NCI-H774 (cell line): Measurements from ENCODE around the gene SBNO1.
"Not testable (repeated sequence)": the region's sequence is repeated elsewhere in the genome, so short reads cannot be mapped to it uniquely, and the experiment has no call there.

Experiments used
- DNase-seq: peaks from one replicate; lab custom pipeline; 2025; lab: John Stamatoyannopoulos, UW

The SBNO1 gene

DNA sequence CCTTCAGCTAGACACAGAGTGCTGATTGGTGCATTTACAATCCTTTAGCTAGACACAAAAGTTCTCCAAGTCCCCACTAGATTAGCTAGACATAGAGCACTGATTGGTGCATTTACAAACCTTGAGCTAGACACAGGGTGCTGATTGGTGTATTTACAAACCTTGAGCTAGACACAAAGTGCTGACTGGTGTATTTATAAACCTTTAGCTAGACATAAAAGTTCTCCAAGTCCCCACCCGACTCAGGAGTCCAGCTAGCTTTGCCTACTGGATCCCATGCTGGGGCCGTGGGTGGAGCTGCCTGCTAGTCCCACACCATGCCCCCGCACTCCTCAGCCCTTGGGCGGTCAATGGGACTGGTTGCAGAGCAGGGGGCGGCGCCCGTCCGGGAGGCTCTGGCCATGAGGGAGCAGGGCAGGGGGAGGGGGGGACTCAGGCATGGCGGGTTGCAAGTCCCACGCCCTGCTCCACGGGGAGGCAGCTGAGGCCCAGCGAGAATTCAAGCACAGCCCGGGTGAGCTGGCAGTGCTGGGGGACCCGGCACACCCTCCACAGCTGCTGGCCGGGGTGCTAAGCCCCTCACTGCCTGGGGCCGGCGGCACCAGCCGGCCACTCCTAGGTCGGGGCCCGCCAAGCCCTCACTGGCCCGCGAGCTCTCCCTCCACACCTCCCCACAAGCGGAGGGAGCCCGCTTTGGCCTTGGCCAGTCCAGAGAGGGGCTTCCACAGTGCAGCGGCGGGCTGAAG, 115.5 kb downstream of the SBNO1 start:
- DNase-seq = not testable (repeated sequence)

DNA sequence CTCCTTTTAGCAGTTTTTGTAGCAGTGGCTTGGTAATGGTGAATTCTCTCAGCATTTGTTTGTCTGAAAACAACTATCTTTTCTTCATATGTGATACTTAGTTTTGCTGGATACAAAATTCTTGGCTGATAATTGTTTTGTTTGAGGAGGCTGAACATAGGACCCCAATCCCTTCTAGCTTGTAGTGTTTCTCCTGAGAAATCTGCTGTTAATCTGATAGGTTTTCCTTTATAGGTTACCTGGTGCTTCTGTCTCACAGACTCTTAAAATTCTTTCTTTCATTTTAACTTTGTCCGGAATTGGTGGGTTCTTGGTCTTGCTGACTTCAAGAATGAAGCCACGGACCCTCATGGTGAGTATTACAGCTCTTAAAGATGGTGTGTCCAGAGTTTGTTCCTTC, 116.5 kb downstream of the SBNO1 start:
- not testable (repeated sequence) for DNase-seq

GRCh38 chr12:123245678-123246077, 119.0 kb downstream of the SBNO1 start:
- no peak for DNase-seq

DNA sequence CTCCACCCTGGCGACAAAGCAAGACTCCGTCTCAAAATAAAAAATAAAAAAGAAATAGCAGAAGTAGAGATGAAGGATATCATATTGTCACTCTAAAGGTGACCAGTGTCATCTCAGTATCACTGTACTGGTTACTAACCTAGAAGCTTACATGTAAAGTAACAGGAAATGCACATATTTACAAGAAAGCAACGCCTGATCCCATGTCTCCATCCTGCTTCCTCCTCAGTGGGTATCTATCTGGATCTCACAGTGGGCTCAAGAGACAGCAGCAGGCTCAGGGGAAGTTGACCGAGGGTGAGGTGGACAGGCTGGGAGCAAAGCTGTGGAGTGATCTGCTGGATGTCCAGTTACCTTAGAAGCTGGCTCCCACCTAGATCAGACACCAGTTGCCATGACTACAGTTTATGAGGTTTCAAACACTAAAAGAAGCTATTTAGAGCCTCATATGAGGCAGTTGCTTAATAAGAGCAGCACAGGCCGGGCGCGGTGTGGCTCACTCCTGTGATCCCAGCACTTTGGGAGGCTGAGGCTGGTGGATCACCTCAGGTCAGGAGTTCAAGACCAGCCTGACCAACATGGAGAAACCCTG, 120.9 kb downstream of the SBNO1 start:
- DNase-seq = no peak

DNA sequence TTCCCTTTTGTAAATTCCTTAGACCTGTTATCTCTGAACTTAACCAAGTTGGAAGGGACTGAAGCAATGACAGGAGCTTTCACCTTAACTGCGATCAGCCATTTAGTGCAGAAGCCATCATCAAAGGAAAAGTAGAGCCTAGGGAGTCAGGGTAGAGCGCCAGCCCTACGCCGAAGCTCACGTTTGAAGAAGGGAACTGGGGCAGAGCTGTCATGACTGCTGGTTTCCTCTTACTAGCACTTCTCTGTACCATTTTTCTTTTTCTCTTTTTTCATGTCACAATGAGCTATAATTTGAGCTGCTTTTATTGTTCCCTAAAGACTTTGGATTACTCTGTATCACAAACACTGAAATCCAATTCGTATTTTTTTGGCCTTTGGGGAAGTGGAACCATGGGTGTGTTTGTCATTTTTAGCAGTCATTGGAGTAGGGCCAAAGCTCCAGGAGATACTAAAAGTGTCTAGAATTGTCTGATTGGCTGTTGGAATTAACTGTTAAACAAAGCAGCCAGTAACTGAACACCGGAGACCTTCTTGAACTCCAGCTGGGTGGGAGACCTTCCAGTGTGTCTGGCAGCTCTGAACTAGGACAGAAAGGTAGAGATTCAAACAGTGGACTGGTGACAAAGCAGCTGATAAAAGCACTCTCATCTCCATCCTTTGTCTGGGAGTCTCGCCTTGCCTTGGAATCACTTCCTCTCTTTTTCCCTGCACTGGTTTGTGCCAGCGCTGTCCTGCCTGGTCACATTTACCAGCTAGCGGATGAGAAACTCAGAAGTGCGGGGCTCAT, 122.3 kb downstream of the SBNO1 start:
- DNase-seq = no peak
